GM12874 (cell line): ENCODE results near the gene CYYR1.

ENCODE experiments used
- TF ChIP-seq, protein P1 (sequence below): IDR thresholded peaks from 2 replicates; pipeline ENCODE4 v1.5.1; 2011; ENCODE audit warnings: low read depth, mild to moderate bottlenecking, control low read depth, low read length, moderate library complexity; ENCODE audit not compliant: insufficient read depth

Gene CYYR1

DNA sequence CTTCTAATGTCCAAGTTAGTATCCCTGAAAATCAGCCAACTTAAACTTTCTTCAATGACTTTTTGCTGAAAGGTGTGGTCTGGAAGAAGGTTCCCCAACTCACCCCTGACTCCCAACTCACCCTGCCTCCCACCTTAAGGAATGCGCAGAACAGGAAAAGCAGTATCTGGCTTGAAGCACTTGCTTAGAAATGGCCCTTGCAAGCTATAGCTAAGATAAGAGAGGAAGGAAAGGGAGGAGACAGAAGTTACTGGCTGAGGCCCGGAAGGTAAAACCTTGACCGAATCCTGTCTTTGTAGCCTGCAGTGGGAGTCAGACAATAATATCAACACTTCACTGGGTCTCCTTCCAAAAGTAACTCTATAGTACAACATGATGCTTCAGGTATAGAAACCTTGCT is 2.9 kb downstream of the CYYR1 start:
- TF ChIP-seq, protein P1, sequence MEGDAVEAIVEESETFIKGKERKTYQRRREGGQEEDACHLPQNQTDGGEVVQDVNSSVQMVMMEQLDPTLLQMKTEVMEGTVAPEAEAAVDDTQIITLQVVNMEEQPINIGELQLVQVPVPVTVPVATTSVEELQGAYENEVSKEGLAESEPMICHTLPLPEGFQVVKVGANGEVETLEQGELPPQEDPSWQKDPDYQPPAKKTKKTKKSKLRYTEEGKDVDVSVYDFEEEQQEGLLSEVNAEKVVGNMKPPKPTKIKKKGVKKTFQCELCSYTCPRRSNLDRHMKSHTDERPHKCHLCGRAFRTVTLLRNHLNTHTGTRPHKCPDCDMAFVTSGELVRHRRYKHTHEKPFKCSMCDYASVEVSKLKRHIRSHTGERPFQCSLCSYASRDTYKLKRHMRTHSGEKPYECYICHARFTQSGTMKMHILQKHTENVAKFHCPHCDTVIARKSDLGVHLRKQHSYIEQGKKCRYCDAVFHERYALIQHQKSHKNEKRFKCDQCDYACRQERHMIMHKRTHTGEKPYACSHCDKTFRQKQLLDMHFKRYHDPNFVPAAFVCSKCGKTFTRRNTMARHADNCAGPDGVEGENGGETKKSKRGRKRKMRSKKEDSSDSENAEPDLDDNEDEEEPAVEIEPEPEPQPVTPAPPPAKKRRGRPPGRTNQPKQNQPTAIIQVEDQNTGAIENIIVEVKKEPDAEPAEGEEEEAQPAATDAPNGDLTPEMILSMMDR: no peak

DNA sequence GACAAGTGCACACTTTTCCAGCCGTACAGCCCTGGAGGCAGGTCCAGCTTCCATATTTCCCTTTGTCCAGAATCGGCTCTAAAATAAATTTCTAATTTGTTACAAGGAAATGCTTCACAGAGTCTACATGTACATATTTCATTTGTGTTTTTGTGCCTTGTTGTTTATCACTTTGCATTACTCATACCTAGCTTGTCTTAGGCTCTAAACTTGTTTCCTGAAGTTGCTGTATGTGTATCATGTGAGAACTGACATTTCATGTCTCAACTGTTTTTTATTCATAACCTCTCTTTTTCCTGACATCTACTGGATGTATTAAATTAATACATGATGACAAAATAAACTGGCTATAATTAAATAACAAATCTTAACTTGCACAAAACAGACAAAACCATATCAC is 7.5 kb downstream of the CYYR1 start:
- TF ChIP-seq, protein P1: no peak

DNA sequence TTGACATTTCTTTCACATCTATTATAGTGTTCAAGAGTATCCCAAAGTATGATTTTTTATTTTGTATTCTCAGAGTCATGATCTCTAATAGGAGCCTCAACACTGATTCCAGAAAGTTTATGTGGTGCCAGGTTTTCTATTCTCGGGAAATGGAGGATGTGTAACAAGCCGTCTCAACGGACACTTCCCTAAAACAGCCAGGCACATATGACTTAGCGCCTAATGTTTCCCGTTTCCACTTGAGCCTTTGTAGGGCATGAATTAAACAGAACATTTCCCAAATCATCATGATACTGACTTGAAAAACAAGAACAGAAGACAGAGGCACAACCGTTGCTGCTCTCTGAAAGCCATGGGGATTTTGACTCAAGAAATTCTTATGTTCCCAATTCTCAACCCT is 8.0 kb downstream of the CYYR1 start:
- TF ChIP-seq, protein P1: no peak

DNA sequence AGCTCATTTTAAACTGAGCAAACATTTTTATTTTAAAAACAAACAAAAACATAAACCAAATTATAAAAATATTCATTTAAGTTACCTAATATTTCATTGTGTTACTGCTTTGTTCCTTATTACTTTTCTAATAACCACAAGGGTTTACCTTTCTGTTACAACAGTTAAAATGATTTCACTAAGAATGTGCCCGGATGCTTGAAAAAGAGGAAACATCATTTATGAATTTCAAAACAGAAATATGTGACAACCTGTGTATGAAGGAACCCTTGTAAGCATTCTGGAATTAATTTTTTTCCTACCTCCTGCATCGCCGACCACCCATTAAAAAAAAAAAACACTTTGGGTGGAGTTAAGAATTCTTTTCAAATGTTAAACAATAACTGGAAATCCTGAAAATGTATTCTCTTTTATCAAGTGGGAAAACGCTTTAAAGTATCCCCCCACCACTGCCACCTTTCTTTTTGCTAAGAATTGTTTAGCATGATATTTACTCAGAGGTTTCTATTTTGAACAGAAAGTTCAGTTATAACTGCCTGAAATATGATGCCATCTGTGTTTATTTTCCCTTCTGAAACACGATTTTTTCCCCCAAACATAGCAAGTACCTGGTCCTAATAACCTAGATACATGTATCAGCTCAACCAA is 9.1 kb downstream of the CYYR1 start:
- TF ChIP-seq, protein P1: no peak

DNA sequence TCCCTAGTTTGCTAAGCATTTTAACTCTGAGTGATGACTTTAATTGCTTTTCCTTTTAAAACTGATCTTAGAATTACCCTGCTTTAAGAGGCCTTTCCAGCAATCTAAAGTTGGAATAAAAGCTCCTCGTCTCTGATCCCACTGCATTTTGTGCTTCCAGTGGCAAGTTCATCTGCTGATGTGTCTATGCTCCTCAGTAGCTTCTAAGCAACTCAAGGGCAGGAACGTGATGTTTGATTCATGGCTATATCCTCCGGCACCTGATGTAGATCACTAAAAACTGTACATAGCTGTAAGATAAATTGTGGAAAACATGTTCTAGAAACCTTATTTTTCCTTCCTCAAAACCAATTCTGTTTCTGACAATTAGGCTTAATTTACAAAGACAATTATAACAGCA is 12.5 kb downstream of the CYYR1 start:
- TF ChIP-seq, protein P1: no peak

DNA sequence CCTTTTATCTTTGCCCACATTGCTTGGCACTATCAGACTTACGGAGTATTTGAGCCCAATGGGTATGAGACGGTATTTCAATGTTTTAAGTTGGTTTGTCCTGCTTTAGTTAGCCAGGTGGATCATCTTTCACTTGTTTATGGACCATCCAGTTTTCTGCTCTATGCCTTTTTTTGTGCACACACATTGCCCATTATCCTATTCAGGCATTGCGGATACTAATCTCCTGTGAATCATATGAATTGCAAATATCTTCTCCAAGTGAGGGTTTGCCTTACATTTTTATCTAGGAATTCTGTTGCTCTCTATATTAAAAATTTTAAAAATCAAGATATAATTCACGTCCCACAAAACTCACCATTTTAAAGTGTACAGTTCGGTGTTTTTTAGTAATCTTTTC is 14.0 kb downstream of the CYYR1 start:
- TF ChIP-seq, protein P1: no peak

DNA sequence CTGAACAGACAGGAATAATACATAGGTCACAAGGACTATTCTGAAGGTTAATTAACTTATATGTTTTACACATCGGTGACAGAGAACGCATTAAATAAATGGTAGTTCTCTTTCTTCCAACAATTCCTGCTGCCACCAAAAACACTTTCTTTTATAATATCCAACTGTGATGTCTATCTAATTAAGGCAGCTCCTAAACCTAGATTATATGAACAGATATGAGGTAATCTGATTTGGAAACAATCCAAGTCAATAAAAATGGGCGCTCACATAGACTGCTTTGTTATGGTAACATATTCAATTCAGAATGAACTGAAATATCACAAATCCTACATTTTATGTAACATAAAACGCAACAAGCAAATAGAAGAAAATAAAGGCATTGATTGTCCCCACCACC is 16.0 kb downstream of the CYYR1 start:
- TF ChIP-seq, protein P1: no peak
